DOHH2 (cell line): ENCODE results near the gene ICE2.

Experiments used
- H3F3A ChIP-seq: fragments of 200-600 bp; sonication (generic), shearing (Covaris generic); 2 replicates; pipeline ENCODE4 v1.6.0; 2016; ENCODE audit warnings: antibody characterized with exemption, mild to moderate bottlenecking; ENCODE audit not compliant: control insufficient read depth, insufficient read depth
- H3K27ac ChIP-seq: fragments of 200-600 bp; sonication (generic); 2 replicates; pipeline ENCODE4 v1.5.1; 2014; ENCODE audit warnings: low read depth, mild to moderate bottlenecking, low read length, moderate library complexity
- H3K27me3 ChIP-seq: fragments of 200-600 bp; sonication (generic); 2 replicates; pipeline ENCODE4 v1.6.1; 2014; ENCODE audit warnings: mild to moderate bottlenecking, low read length, mixed read lengths; ENCODE audit not compliant: control insufficient read depth
- H3K36me3 ChIP-seq: fragments of 200-600 bp; sonication (generic); 2 replicates; pipeline ENCODE4 v1.6.1; 2014; ENCODE audit warnings: mild to moderate bottlenecking, low read length, moderate library complexity, mixed read lengths; ENCODE audit not compliant: control insufficient read depth
- H3K4me1 ChIP-seq: fragments of 200-600 bp; sonication (generic); 2 replicates; pipeline ENCODE4 v1.6.1; 2014; ENCODE audit warnings: mild to moderate bottlenecking, low read length, mixed read lengths; ENCODE audit not compliant: control insufficient read depth
- H3K4me2 ChIP-seq: fragments of 200-600 bp; sonication (generic); 2 replicates; pipeline ENCODE4 v1.6.0; 2014; ENCODE audit warnings: mild to moderate bottlenecking, low read length, moderate library complexity
- H3K4me3 ChIP-seq: fragments of 200-600 bp; sonication (generic); 2 replicates; pipeline ENCODE4 v1.5.1; 2014; ENCODE audit warnings: mild to moderate bottlenecking, low read length, mixed read lengths
- H3K79me2 ChIP-seq: fragments of 200-600 bp; sonication (generic); 2 replicates; pipeline ENCODE4 v1.6.1; 2014; ENCODE audit warnings: mild to moderate bottlenecking, low read length, mixed read lengths; ENCODE audit not compliant: control insufficient read depth
- H3K9me2 ChIP-seq: fragments of 200-600 bp; sonication (generic); replicated peaks from 2 replicates; pipeline ENCODE4 v1.6.1; 2014; ENCODE audit warnings: mild to moderate bottlenecking, low read length, mixed read lengths; ENCODE audit not compliant: control insufficient read depth
- H3K9me3 ChIP-seq: fragments of 200-600 bp; sonication (generic); 2 replicates; pipeline ENCODE4 v1.6.1; 2014; ENCODE audit warnings: antibody characterized with exemption, low read length, mixed read lengths; ENCODE audit not compliant: control insufficient read depth, insufficient read depth
- H4K20me1 ChIP-seq: fragments of 200-600 bp; sonication (generic); 2 replicates; pipeline ENCODE4 v1.6.0; 2014; ENCODE audit warnings: low read depth, mild to moderate bottlenecking, antibody characterized with exemption, low read length, moderate library complexity; ENCODE audit not compliant: control insufficient read depth, insufficient read depth
- CTCF ChIP-seq: fragments of 200-600 bp; sonication (generic); IDR thresholded peaks from one replicate; pipeline ENCODE4 v1.5.1; 2014; ENCODE audit warnings: antibody characterized with exemption, mild to moderate bottlenecking, low read depth, low read length; ENCODE audit not compliant: poor library complexity, severe bottlenecking
- EZH2phosphoT487 ChIP-seq: fragments of 200-600 bp; sonication (generic); IDR thresholded peaks from 2 replicates; pipeline ENCODE4 v1.6.1; 2017; ENCODE audit warnings: borderline replicate concordance, mild to moderate bottlenecking, antibody characterized with exemption, low read length, moderate library complexity, mixed read lengths

Gene ICE2

DNA sequence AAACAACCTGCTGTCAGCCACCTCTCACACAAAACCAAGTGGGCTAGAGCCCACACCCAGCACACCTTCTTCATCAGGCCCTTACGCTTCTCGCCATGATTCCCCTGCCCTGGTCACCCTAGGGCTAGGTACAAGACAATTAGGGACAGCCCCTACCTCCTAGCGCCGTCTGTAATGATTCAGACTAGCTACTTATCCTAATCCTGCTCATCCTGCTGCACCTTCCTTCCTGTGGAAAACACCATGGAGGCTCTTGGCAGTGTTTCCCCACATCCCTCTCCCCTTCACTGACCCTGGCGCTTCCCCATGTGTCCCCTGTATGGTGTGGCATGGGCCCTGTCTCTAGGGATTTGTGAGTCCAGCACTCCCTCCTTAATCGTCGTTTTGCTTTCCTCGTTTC, 39.6 kb upstream of the ICE2 start:
- H3K27me3 ChIP-seq, result no peaks in the 10 kb centered on the region
- H4K20me1 ChIP-seq, result no peaks in the 10 kb centered on the region
- H3K79me2 ChIP-seq, result no peaks in the 10 kb centered on the region
- no peak overlapping the region for H3K4me3 ChIP-seq
- no peaks in the 10 kb centered on the region for H3K9me3 ChIP-seq
- H3F3A ChIP-seq, result no peaks in the 10 kb centered on the region
- H3K4me1 ChIP-seq, result peaks cover 3% of the 10 kb centered on the region; the same call in 1 of the 2 replicates
- H3K27ac ChIP-seq, result no peak overlapping the region
- H3K4me2 ChIP-seq, result no peak overlapping the region
- H3K9me2 ChIP-seq, result no peaks in the 10 kb centered on the region
- TF ChIP-seq EZH2phosphoT487 (no peak), CTCF (no peak)
- H3K36me3 ChIP-seq, result no peaks in the 10 kb centered on the region

GRCh38 chr15:60514261-60514881, 35.4 kb upstream of the ICE2 start:
- no peaks in the 10 kb centered on the region for H3K36me3 ChIP-seq
- H3F3A ChIP-seq, result no peaks in the 10 kb centered on the region
- no peaks in the 10 kb centered on the region for H3K79me2 ChIP-seq

GRCh38 chr15:60513676-60514075, 34.7 kb upstream of the ICE2 start:
- Histone ChIP-seq H3K36me3 (no peaks in the 10 kb centered on the region), H3K27ac (no peak overlapping the region), H3K4me3 (no peak overlapping the region), H3K4me1 (no peaks in the 10 kb centered on the region), H3K27me3 (peaks cover 2% of the 10 kb centered on the region), H3K9me3 (no peaks in the 10 kb centered on the region), H3K9me2 (no peaks in the 10 kb centered on the region), H3K4me2 (no peak overlapping the region), H3K79me2 (no peaks in the 10 kb centered on the region), H4K20me1 (no peaks in the 10 kb centered on the region), H3F3A (no peaks in the 10 kb centered on the region)
- TF ChIP-seq CTCF (no peak), EZH2phosphoT487 (no peak)

More at GRCh38 chr15:60514261-60514881, 35.4 kb upstream of the ICE2 start:
- H3K27ac ChIP-seq, result no peak overlapping the region
- H3K4me1 ChIP-seq, result no peaks in the 10 kb centered on the region
- H3K4me2 ChIP-seq, result no peak overlapping the region
- no peaks in the 10 kb centered on the region for H3K27me3 ChIP-seq
- H3K9me2 ChIP-seq, result no peaks in the 10 kb centered on the region
- H3K4me3 ChIP-seq, result no peak overlapping the region
- no peaks in the 10 kb centered on the region for H3K9me3 ChIP-seq
- H4K20me1 ChIP-seq, result no peaks in the 10 kb centered on the region
- TF ChIP-seq EZH2phosphoT487 (no peak), CTCF (no peak)
